ENCODE measurements around the gene PCBP4. TPM values are rescaled to one million over a fixed set of nuclear protein-coding genes. Genes with fewer than 3 reads are reported as not detected.

PCBP4 gene
- total RNA-seq, 1 experiment from 2014 or later = 48.8 TPM

GRCh38 chr3:51955893-51956770 is 11.1 kb downstream of the PCBP4 start:
- Histone ChIP-seq H3K4me1 (ENCODE audit: control insufficient read depth in 1 of 2, insufficient read depth in 2 of 2, low read length in 2 of 2) (no peaks in the 10 kb centered on the region), H3K79me2 (ENCODE audit: insufficient read depth, low read length) (no peaks in the 10 kb centered on the region), H3K4me3 (replicated peaks in 1 of 2; ENCODE audit: low read depth in 1 of 2, low read length in 2 of 2) (no peak overlapping the region), H2AFZ (ENCODE audit: low read depth, low read length, poor library complexity, severe bottlenecking) (no peak overlapping the region), H3K9me2 (ENCODE audit: insufficient read depth) (no peaks in the 10 kb centered on the region), H4K20me1 (ENCODE audit: insufficient read depth) (no peaks in the 10 kb centered on the region), H3K27me3 (ENCODE audit: insufficient read depth, low read length) (no peaks in the 10 kb centered on the region), H3K36me3 (ENCODE audit: control insufficient read depth in 1 of 2, insufficient read depth in 2 of 2, low read length in 2 of 2) (0 out of 4 replicates have a peak, but pooled peaks cover 0 to 3% of the 10 kb centered on the region in 2 experiments), H3K9ac (ENCODE audit: low read length) (no peak overlapping the region), H3K9me3 (ENCODE audit: control insufficient read depth in 1 of 2, insufficient read depth in 1 of 2, low read depth in 1 of 2, low read length in 2 of 2) (no peaks in the 10 kb centered on the region), H3K4me2 (ENCODE audit: low read length) (no peak overlapping the region), H3K27ac (ENCODE audit: low read depth, low read length) (no peak overlapping the region)
- ChIA-PET CTCF (no interaction called here), POLR2A (no interaction called here), RAD21 (ENCODE audit: low non-redundant PET in 1 of 2, low total read pairs in 2 of 2, uncharacterized antibody in 2 of 2, unreplicated experiment in 2 of 2) (no interaction called here)
- no peak for DNase-seq (ENCODE audit: low read depth, low spot score)
- peak; percentile 54; the same call in 1 of the 2 replicates for ATAC-seq
- intact Hi-C loops (cut with micrococcal nuclease) = no loop called here
- no TSS peak for BruUV-seq (replicated peaks)
- peak in 2 of 3 experiments; percentile 32 to 34; a peak in 4 of 6 replicates for TF ChIP-seq CTCF (IDR thresholded peaks at IDR 0.05 in 2 of 3, conservative IDR thresholded peaks at IDR 0.05 in 1 of 3; ENCODE audit: borderline replicate concordance in 1 of 3, insufficient read depth in 1 of 3, low read depth in 2 of 3, low read length in 2 of 3)
- TF ChIP-seq CEBPB (IDR thresholded peaks at IDR 0.05; ENCODE audit: low read depth) = no peak

- no peaks in the 10 kb centered on the region for H4K20me1 ChIP-seq (ENCODE audit: insufficient read depth)
- 0 out of 4 replicates have a peak, but pooled peaks cover 0 to 3% of the 10 kb centered on the region in 2 experiments for H3K36me3 ChIP-seq (ENCODE audit: control insufficient read depth in 1 of 2, insufficient read depth in 2 of 2, low read length in 2 of 2)
- POLR2A ChIA-PET = no interaction called here
- no peaks in the 10 kb centered on the region for H3K79me2 ChIP-seq (ENCODE audit: insufficient read depth, low read length)
- H3K4me3 ChIP-seq (replicated peaks in 1 of 2; ENCODE audit: low read depth in 1 of 2, low read length in 2 of 2) = no peak within 1 kb of the TSS
- ATAC-seq (peak; percentile 31), DNase-seq (ENCODE audit: low read depth, low spot score) (no peak)
- BruUV-seq (replicated peaks) = no TSS peak
- no peaks in the 10 kb centered on the region for H3K27me3 ChIP-seq (ENCODE audit: insufficient read depth, low read length)
- TF ChIP-seq ATF3 (IDR thresholded peaks at IDR 0.05) (no peak), SRF (IDR thresholded peaks at IDR 0.05; ENCODE audit: low read depth) (no peak), ZFX (IDR thresholded peaks at IDR 0.05) (no peak)
- intact Hi-C loops (cut with micrococcal nuclease) = no loop called here
- no peak within 1 kb of the TSS for H3K4me2 ChIP-seq (ENCODE audit: low read length)
- H3K4me1 ChIP-seq (ENCODE audit: control insufficient read depth in 1 of 2, insufficient read depth in 2 of 2, low read length in 2 of 2) = no peaks in the 10 kb centered on the region
- RAD21 ChIA-PET (ENCODE audit: low non-redundant PET in 1 of 2, low total read pairs in 2 of 2, uncharacterized antibody in 2 of 2, unreplicated experiment in 2 of 2) = no interaction called here
- no peak within 1 kb of the TSS for H3K27ac ChIP-seq (ENCODE audit: low read depth, low read length)
- no peaks in the 10 kb centered on the region for H3K9me2 ChIP-seq (ENCODE audit: insufficient read depth)
- CTCF ChIA-PET = no interaction called here
- H3K9ac ChIP-seq (ENCODE audit: low read length) = no peak within 1 kb of the TSS
- no peak within 1 kb of the TSS for H2AFZ ChIP-seq (ENCODE audit: low read depth, low read length, poor library complexity, severe bottlenecking)
- H3K9me3 ChIP-seq (ENCODE audit: control insufficient read depth in 1 of 2, insufficient read depth in 1 of 2, low read depth in 1 of 2, low read length in 2 of 2) = no peaks in the 10 kb centered on the region
These were observed 11.9 kb downstream of the PCBP4 start, which contains the start of gene GPR62 for GRCh38 chr3:51955175-51955892. GPR62 (plus strand) TSS chr3:51955381; CDS start chr3:51955653, 272 bp downstream.
